GM10847 (cell line): ENCODE results near the gene ANKRD13A.

Experiments
- POLR2A ChIP-seq: IDR thresholded peaks from 2 replicates; pipeline ENCODE4 v1.6.1; 2011; ENCODE audit not compliant: insufficient read length; ENCODE audit errors: extremely low read depth

The ANKRD13A gene

DNA sequence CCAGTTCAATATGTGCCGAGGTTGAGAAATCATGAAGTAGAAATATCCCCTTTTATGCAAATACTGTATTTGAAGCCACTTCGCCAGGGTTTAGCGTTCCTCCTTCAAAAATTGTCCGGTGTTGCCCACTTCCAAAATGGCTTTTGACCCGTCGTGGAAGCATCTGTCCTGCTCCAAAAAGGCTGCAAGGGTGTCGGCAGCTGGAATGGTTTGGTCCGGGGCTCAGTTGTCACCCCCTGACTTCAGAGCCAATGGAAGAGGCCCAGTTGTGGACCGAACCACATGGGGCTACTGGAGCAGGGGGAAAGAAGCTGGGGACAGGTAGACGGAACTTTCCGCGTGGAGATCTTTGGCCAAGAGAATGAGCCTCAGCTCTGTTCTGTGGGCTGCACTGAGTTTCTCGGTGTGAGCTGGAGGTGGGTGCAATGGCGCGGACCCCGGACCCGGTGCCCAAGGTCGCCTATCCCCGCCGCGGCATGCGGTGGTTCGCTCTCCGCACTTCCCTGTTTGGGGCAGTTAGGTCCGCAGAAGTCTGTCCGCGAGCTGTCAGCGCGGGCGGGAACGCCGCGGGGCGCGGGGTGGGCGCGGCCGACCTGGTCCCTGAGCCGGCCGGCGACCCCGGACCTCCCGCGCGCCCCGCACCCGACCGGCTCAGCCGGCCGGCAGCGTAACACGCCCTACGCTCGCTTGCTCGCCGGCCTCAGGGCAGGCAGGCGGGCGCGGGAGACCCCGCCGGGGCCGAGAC is at the start of gene ANKRD13A:
Gene ANKRD13A (plus strand): TSS at position 527 of the 745 bp plus-strand sequence. CDS start 259 bp downstream, outside the sequence.
- TF ChIP-seq POLR2A, result peak; percentile 98

DNA sequence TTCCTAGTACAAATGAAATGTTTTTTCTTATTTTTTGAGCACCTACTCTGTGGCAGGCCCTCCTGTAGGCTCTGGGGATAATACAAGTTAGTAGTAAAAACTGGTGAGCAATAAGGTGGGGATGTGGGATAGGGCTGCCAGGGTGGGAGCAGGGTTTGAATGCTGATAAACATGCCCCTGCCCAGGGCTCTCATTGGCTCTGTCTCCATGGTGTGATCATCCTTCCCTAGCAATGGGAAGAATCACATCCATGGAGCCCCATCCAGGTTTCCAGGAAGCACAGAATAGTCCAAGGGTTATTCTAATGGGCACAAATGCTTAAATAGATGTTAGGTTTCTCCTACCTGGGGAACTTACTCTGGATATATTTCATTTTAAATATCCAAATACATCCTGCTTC is 48.6 kb upstream of the ANKRD13A start:
- TF ChIP-seq POLR2A, result no peak

DNA sequence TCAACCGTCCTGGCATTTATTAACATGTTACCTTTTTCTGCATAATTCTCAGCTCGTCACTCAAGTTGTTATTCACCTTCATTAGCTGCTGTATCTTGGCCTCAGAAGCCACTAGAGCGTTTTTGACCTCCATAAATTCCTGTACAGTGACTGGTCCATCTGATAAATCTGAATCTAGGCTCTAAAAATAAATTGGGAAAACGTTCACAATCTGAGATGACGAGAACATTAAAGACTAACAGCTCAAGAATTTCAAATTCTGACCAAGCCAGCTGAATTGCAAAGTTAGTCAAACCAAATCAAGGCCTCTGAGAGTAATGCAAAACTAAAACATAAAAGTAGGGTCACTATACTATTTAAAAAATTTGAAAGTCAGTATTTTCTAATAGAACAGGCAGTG is 48.1 kb upstream of the ANKRD13A start:
- no peak for TF ChIP-seq POLR2A

DNA sequence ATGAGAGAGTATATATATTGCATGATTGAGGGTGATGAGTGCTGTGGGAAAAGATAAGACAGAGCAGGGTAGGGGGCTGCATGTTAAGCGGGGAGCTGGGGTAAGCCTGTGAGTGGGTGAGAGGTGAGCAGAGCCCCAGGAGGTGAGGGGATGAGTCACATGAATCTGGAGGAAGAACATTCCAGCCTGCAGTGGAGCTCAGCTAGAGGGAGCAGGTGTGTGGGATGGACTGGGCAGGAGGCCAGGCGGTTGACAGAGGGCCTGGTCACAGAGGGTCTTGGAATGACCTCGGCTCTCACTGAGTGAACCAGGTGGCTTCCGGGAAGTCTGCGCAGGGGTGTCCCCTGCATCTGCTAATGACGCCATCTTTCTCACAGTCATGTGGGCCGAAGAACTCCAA is 47.5 kb upstream of the ANKRD13A start:
- no peak for TF ChIP-seq POLR2A

DNA sequence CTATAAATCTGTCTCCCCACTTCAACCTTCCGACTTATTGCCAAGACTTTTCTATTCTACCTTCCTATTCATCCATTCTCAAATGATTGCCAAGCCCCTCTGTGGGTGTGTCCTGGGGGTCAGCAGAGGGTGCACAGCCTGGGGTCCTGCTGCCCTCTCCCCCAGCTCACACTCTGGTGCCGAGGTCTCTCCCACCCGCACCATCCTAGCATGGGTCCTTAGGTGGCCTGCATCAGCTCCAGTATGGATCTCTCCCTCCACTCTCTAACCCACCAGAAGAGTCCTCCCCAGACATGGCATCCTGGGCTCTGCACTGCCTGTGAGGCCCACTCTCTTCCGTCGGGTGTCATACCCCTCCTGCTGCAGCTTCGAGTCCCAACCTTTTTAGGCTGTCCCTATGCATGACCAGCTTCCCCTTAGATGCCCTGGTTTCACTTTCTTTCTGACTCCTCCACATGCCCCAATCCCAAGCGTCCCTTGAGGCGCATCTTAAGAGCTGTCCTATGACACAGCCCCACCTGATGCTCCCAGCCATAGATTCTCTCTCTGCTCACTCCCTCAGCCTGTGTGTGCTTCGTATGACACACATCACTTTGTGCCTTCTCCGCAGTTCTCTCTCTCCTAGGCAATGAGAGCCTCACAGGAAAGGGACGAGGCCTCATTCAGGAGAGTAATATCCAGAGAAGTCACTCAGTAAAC is 46.9 kb upstream of the ANKRD13A start:
- no peak for TF ChIP-seq POLR2A

DNA sequence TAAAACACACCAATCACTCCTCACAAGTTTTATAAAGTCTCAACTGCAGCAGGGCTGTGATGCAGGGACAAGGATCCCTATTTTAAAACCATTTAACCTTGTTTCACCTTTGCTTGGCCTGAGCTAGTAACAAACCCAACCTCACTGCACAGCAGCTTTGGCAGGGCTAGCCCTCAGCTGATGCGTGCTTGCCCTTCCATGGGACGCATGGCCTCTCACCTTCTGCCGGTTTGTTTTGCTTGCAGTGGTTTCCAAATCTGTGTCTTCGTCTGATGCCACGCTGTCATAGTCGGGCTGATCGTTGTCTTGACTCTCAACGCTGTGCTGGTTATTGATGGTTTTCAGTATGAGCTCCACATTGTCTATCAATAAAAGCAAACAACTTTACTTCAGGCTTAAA is 46.4 kb upstream of the ANKRD13A start:
- no peak for TF ChIP-seq POLR2A

DNA sequence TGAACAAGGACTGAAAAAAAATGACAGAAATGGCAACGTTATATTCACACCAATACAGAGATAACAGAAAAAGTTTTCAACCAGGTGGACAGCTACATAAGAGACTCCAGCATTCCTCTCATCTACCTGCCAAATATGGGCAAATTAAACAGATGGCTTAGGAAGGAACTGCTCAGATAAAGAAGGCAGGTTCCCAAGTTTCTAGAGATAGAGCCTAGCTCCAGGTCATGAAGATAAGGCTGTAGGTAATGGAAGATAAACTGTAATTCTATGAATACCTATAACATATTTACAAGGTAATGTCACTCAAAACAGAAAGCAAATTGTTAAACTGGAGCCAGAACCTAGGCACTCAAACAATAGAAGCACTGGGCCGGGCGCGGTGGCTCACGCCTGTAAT is 45.6 kb upstream of the ANKRD13A start:
- no peak for TF ChIP-seq POLR2A

DNA sequence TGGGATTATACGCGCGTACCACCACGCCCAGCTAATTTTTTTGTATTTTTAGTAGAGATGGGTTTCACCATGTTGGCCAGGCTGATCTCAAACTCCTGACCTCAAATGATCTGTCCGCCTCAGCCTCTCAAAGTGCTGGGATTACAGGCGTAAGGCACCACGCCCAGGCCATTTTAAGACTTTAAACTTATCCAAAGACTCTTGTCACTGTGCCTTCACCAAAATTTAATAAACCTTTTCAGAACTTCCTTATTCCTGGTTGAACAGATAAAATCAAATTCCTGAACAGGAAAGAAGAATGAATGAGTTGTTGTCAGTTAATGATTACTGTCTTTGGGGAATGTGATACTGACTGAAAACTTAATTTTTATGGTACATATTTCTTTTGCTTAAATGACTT is 40.9 kb upstream of the ANKRD13A start:
- no peak for TF ChIP-seq POLR2A

DNA sequence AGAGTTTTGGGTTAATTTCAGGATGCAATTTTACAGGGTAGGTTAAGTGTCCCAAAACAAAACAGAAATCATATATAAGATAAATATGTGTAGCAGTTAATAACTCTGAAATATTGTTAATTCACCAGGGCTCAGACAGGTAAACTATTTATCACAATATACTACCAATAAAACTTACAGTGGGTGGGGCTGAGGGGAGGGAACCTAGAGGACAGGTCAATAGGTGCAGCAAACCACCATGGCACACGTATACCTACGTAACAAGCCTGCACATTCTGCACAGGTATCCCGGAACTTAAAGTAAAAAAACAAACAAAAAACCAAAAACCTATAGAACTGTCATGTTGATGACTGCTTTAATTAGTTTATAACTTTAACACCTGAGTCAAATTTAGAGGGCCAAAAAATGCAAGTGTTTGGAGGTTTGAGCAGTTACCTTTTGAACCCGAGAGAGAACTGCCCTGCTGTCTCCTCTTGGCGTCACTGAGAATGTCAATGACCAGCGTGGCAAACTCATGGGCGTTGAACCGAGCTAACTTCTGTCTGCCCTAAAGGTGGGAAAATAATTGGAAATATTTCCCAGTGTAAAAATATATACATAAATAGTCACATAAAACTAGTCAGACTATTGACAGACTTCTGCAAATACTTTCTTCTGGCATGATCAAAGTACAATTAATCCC is 39.7 kb upstream of the ANKRD13A start:
- no peak for TF ChIP-seq POLR2A

DNA sequence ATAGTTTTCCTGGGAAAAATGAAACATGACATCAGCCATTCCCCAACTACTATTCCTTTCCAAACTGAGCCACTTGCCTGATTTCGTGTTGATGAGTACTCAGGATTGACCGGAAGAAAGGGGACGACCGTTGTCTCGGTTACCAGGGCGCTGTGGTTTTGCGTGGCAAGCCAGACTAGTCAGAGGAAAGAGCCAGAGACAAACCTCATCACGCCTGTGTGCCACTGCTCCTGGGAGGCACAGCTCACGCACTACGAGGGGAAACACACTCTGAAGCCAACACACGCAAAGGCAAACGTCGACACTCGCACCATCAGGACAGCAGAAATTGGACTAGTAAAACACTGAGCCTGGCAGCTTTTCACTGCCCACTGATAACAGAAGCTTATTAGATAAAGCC is 38.0 kb upstream of the ANKRD13A start:
- TF ChIP-seq POLR2A, result no peak

DNA sequence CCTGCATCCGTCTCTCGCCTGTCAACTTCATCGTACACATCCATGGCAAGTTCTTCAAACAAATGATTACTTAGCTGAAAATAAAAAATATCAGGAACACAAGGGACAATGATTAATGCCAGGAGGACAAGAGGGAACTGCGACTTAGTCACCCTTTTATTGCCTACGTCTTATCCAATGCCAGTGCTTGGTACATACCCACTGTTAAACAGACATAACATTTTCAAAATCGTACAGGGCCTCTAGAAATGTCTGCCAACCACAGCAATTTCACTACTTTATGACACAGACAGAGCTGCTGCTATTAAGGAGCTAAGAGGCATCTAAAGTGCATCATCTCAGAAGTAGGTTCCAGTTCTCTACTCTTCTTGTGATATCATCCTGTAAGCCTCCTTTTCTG is 37.6 kb upstream of the ANKRD13A start:
- no peak for TF ChIP-seq POLR2A

DNA sequence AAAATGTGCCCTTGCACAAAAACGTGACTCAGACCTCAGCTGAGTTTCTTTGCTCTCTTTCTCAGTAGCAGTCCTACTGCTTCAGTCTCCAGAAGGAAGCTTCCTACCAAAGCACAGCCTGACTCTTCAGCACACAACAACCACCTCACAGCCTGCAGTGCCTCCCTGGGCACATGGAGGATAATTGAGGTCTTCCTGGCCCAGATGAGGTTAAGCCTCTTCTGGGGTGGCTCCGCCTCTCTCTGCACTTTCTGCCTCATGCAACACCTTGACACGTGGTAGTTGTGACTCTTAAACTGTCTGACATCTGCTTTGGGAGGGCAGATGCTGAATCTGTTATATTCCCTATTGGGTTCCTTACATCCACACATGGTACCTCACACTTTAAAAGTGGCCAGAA is 36.8 kb upstream of the ANKRD13A start:
- TF ChIP-seq POLR2A, result no peak

DNA sequence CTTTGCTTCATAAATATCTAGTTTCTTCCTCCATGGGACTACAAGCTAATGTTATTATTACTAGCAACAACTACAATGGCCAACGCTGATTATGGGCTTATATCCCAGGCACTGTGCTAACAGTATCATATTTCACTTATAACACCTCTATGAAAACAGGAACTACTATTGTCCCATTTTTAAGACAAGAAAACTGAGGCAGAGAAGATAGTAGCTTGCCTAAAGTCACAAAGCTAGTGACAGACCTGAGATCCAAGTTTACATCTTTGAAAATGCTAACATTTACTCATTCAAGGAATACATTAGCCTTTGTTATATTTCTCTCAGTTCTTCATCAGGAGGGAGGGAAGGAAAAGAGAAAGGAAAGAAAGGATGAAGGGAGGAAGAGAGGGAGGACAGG is 35.9 kb upstream of the ANKRD13A start:
- no peak for TF ChIP-seq POLR2A

DNA sequence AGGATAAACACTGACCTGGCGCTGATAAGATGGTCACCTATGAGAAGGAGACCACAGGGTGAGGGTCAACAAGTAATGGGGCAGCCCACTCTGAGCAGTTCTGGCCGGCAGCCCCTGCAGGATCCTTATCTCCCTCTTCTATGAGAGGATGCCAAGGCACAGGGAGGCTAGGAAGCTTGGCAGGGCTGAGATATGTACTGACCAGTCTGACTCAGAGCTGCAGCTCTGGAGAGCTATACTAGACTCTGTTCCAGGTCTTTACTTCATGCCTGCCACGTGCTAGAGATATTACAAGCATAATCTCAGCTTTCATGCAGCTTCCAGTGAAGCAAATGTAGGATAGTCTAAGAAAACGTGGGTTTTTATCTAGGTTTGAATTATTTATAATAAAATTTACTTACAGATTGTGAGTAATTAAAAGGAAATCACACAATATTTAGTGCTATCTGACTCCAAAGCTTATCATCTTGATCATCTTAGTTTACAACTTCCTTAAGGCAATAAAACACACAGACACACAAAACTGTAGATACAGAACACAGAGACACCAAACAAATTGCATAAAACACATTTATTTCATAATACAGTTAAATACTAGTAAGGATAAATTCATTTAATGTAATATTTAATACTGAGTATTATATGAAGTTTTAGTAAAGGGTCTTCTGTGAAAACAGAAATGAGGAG is 35.3 kb upstream of the ANKRD13A start:
- no peak for TF ChIP-seq POLR2A

DNA sequence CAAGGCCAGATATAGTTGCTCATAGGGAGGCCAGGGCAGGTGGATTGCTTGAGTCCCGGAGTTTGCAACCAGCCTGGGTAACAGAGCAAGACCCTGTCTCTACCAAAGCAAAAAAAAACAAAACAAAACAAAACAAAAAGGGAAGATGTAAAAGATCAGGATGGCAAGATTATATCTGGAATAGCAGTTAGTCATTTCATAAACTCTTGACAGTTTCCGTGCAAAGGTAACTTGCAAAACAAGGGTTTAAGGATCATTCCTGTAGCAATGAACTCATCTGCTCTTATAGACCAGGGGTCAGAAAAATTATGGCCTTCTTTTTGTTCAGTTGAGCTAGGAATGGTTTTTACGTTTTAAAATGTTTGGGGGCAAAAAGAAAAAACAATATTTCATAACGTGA is 32.7 kb upstream of the ANKRD13A start:
- TF ChIP-seq POLR2A, result no peak
